Activated CD8-positive, alpha-beta memory T cell treated with anti-CD3 and anti-CD28 coated beads, Interleukin-2, amount 50 U/mL, for 48 hours (primary cell): ENCODE measurements around the gene MAMLD1.
"Not testable (repeated sequence)": the region's sequence is repeated elsewhere in the genome, so short reads cannot be mapped to it uniquely, and the experiment has no call there.

ENCODE experiments used
- DNase-seq: peaks from one replicate; pipeline ENCODE4 v3.0.0-alpha.2; 2020

Gene MAMLD1, protein sequence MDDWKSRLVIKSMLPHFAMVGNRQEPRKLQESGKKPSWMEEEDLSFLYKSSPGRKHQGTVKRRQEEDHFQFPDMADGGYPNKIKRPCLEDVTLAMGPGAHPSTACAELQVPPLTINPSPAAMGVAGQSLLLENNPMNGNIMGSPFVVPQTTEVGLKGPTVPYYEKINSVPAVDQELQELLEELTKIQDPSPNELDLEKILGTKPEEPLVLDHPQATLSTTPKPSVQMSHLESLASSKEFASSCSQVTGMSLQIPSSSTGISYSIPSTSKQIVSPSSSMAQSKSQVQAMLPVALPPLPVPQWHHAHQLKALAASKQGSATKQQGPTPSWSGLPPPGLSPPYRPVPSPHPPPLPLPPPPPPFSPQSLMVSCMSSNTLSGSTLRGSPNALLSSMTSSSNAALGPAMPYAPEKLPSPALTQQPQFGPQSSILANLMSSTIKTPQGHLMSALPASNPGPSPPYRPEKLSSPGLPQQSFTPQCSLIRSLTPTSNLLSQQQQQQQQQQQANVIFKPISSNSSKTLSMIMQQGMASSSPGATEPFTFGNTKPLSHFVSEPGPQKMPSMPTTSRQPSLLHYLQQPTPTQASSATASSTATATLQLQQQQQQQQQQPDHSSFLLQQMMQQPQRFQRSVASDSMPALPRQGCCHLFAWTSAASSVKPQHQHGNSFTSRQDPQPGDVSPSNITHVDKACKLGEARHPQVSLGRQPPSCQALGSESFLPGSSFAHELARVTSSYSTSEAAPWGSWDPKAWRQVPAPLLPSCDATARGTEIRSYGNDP

DNA sequence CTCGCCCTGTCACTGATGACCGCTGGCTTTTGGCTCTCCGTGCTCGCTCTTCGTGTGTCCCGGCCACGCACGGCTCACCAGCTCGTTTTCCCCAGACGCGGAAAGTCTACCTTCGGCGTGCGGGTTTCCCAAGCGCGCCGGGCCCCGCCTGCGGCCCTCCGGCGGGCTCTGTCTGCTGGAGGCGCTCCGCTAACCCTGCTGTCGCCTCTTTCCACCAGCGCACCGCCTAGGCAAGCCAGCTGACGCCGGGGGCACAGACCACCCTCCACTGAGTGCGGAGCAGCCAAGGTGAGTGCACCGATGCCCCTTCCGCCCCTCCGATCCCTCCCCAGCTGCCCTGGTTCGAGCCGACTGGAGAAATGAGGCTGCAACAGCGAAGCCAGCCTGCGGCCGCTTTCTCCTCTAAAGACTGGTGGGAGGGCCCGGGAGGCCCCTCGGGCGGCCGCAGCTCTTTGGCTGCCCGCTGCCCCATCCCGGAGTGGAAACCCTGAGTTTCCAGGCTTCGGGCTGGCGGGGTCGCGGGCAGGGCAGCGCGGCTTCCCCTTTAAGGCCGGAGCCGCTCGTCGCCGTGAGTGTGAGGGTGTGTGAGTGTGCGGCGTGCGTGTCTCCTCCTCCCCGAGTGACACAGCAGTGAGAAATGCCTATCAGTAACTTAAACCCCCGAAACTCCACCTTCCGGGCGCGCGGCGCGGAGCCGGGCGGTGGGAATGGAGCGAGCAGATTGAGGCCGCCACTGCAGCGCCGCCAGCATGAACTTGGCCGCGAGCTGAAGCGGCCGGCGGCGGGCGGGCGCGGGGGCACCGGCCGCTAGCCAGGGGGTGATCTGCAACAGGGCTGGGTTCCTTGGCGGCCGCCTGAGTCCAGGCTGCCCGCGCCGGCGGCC, at the start of gene MAMLD1:
MAMLD1 (plus strand) TSS at position 719 of the 883 bp plus-strand sequence. CDS start 82,200 bp downstream, outside the sequence.
- DNase-seq, result peak; percentile 73

DNA sequence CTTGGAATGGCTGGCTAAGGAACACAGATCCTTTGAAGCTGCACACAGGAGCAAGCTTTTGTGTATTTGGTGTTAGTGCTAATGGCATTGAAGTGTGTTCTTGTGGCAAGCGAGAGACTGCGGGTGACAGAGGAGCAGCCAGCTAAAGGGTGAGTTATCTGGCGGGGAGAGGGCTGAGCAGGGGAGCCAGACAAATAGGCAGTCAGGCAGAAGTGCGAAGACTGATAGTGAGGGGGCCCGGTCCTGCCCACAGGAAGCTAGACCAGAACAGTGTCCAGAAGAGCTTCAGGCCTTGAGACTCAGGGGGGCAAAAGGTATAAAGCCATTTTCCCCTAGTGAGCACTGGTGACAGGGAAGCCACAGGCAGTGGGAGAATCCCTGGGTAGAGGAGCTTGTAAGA, 49.6 kb upstream of the MAMLD1 start:
- no peak for DNase-seq

DNA sequence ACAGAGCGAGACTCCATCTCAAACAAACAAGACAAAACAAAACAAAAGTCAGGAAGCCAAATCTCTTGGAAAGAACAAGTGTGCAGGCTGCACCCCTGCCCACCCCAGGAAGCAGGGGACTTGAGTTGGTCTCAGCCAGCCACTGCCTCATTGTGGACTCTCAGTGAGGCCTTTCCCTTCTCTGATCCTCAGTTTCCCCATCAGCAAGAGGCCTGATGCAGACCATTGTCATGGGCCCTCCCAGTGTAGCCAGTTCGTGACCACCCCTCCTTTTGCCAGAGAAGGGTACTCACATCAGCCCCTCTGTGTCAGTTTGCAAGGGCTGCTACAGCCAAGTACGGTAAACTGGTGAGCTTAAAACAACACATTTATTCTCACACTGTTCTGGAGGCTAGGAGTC, 48.9 kb upstream of the MAMLD1 start:
- DNase-seq, result no peak

DNA sequence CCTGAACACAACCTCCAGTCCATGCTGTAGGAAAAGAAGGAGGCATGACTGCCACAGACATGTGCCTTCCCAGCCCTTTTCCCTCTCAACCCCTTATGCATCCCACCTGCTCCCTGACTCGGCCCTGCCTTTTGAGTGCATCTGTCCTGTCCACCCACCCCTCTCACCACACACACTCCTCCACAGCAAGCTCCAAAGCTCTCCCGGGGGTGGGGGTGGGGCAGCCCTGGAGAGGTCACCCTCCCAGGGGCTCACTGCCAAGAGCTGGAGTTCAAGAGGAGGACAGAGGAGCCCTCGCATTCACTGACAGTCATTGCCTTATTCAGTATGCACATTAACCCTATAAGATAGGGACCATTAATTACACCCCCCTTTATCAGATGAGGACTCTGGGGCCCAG, 46.6 kb upstream of the MAMLD1 start:
- no peak for DNase-seq

DNA sequence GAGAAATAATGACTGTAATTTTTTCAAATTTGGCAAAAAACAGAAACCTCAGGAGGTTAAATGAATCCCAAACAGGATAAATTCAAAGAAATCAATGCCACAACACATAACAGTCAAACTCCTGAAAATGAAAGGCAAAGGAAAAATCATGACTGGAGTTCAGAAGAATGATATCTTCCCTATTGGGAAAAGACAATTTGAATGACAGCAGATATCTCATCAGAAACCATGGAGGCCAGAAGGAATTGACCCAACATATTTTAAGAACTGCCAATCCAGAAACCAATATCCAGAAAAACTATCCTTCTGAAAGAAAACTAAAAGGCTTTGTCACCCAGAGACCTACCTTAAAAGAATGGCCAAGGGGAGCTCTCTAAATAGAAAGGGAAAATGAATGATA, 40.1 kb upstream of the MAMLD1 start:
- DNase-seq, result no peak

DNA sequence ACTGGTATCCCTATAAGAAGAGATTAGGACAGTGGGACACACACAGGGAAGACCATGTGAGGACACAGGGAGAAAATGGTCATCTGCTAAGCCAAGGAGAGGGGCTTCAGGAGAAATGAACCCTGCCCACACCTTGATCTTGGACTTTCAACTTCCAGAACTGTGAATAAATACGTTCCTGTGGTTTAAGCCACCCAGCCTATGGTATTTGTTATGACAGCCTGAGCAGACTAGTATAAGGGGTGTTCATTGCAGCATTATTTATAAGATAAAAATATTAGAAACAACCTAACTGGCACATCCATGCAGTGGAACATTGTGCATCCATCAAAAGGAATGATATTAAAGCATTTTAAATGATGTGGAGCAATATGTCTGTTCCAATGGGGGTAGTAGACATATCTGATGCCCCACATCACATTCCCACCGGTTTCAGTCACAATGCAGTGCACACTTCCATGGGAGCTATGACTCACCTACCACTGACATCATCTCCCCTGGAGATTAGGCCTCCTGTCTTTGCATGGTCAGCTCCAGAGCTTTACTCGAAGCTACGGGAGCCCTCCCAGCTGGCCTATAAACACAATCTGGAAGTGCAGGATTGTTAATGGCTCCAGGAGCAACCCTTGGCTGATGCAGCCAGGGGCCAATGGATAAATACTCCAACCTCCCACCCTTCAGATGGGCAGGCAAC, 38.9 kb upstream of the MAMLD1 start:
- DNase-seq, result no peak

DNA sequence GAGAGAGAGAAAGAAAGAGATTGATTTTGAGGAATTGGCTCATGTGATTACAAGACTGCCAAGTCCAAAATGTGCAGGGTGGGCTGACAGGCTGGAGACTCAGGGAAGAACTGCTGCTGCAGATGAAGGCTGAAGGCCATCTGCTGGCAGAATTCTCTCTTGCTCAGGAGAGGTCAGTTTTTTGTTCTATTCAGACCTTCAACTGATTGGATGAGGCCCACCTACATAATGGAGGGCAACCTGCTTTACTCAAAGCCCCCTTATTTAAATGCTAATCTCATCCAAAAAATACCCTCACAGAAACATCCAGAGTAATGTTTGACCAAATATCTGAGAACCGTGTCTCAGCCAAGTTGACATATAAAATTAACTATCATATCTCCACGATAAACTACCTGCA, 38.2 kb upstream of the MAMLD1 start:
- no peak for DNase-seq

DNA sequence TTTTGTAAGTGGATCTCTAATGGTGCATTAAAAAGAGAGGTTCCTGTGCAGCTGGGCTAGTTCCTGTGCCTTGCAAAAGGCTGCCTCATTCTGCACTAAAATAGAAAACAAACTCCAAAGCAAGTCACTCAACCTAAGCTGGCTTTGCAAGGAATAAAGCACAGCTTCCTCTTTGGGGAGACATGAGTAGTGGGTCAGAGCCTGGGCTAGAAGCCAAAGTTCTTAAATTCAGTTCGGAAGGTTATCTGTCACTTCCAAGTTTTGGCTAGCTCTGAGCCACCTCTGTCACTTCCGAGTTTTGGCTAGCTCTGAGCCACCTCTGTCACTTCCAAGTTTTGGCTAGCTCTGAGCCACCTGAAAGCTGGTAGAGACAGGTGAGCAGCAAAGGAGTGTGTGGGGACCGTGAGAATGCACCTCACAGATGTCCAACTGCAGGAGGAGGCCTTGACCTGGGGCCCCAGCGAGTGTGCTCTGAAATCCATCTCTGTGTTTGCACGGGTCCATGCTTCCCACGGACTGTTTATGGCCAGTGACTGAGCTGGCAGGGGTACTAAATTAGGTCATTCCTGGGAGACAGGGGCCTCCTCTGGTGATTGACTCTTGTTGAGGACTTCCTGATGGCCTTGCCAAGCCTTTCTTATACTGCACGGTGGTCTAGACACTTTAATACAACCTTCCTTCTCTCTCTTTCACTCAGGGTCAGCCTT, 36.4 kb upstream of the MAMLD1 start:
- DNase-seq, result no peak

DNA sequence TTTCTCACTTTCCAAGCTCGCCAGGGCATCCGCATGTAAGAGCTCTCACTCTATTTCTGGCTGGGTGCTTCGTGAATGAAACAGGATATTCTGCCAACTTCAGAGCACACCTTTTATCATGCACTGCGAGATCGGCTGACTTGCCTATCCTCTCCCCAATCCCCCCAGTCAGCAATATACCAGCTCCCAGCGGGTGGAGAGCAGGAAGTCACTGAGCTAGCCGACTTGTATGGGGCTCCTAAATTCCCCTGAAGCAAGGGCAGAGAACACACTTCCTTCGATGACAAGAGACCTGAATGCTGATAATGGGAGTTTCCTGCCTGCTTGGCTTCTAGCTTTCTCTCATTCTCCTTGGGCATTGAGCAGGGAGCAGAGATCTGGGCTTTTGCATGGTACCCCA, 33.8 kb upstream of the MAMLD1 start:
- DNase-seq, result no peak

DNA sequence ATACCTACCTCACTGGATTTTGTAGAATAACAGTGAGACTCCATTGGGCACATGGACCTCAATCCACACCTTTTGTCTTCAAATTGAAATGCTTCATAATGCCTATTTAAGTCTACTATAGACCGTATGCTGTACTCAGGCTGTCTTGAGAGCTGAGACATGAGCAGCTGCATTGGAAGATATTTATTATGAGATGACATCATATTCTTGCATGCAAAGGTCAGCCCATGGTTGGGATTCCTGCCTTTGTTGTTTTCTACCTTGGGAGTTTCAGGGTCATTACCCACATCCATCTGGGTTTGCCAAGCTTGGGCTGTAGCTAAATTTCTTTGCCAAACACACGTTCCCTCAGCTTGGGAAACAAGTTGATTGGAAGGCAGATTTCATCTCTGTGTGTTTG, 33.2 kb upstream of the MAMLD1 start:
- DNase-seq, result no peak

DNA sequence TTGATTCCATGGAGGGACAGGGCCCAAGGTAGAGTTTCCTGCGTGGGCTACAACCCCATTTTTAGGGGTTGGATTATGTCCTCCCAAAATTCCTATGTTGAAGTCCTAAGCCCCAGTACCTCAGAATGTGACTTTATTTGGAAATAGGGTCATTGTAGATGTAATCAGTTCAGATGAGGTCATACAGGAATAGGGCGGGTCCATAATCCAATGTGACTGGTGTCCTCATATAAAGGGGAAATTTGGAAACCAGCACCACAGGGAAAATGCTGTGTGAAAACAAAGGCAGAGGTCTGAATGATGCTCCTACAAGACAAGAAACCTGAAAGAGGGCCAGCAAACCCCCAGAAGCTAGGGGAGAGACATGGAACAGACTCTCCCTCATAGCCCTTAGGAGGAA, 31.1 kb upstream of the MAMLD1 start:
- DNase-seq, result no peak

DNA sequence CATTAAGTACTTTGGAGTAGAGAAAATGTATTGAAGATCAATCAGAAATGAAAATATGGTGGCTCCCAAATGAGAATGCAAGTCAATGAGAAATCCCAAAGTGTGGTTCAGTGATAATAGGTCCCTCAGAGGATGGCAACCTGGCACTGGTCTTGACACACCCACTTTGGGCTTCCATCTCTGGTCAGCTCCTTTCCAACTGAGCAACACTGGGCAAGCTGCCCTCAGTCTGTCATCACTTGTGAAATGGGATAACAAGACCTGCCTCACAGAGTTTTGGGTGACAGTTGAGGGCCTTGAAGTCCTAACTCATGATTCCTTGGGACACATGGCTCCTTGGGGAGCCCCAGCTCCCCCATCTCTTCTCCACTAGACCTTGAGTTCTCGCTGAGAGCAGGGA, 29.0 kb upstream of the MAMLD1 start:
- no peak for DNase-seq

DNA sequence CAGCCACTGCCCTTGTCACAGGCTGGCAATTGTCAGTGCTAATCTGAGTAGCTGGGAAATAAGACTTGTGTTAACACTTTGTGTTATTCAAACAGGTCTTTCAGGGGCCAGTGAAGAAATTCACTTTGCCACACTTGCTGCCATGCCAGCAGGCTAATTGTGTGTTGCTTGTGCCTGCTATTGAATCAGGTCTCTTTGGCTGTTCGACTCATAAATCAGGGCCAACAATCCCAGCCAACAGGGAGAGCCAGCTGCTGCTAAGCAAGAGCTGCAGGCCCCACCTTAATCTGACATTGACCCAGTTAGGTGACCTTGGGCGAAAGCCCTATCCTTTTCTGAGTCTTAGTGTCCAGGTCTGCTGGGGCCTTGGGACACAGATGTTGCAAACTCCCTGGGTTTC, 28.1 kb upstream of the MAMLD1 start:
- DNase-seq, result no peak

DNA sequence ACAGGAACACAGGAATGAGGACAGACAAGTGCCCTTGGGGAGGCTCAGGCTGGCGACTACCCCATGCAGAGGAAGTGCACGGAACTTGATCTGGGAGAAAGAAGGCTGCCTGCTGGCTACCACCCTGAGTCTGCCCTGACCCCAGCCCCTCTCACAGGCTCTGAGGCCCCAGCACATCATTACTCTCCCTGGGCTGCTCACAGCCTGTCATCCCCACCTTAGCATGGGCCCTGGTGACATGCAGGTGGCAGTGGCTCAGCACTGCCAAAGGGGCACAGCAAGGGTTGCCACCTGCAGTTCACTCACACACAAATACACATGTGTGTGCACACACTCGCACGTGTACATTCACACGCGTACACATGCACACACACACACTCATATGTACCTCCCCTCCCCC, 26.1 kb upstream of the MAMLD1 start:
- DNase-seq, result no peak

DNA sequence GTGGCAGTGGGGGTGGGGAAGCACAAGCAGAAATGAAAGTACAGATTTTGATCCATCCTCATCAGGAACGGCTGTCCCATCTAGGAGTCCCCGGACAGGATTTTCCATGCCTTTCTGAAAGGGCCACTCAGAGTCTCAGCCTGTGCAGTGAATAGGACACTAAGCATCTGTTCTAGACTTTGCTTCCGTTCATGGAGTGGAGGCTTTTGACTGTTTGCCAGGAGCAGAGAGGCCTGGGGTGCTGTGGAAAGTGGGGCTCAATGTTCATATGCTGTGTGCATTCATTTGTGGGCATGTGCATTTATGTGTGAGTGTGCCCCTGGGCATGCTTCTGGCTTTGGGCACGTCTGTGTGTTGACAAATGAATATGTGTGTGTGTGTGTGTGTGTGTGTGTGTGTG, 25.6 kb upstream of the MAMLD1 start:
- DNase-seq, result no peak

DNA sequence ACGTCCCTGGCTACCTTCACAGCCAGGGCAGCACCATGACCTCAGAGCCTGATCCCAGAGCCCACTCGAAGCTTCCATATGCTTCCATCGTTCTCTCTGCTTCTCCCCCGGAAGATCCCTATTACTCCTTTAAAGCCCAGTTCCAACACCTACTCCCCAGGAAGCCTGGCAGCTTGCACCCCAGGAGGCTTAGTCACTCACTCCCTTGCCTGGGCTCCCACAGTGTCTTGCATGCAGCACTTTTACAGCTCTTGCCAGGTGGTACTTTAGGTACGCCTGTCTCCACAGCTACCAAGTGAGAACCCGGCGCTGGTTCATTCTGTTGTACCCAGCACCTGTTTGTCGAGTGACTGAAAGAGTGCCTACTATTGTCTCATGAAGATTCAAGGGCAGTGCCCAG, 24.5 kb upstream of the MAMLD1 start:
- no peak for DNase-seq

DNA sequence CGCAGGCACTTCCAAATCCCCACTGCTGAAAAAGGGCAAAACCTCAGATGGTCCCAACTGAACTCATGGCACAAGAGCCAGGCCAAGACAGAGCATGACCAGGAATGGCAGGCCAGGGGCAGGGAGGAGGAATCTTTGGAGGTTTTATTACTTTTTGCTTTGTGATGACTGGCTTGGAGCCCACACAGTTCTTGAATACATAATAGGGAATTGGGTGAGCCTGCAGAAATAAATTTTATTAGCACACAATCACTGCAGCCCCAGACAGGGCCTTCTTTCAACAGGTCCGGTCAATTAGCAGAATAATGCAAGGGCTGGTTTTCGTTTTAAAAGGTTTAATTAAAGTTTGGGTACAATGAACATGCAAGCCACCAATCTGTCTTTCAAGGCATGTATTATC, 23.4 kb upstream of the MAMLD1 start:
- DNase-seq, result no peak

DNA sequence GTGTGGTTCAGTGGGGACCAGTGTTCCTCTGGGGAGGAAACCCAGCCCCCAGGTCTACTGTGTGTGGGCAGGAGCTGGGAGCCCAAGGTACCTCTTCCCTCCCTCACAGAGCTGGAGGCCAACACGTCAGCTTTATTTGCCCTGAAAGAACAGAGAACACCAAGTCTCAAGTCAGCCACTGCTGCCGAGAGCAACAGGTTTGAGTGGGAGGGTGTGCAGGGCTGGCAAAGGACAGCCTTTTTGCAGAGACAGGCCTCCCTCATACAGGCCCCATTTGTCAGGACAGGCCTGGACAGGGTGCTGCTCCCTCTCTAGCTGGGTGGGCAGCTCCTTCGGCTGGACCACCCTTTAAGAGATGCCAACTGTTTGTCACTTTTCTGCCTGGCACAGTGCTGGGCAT, 22.8 kb upstream of the MAMLD1 start:
- not testable (repeated sequence) for DNase-seq

DNA sequence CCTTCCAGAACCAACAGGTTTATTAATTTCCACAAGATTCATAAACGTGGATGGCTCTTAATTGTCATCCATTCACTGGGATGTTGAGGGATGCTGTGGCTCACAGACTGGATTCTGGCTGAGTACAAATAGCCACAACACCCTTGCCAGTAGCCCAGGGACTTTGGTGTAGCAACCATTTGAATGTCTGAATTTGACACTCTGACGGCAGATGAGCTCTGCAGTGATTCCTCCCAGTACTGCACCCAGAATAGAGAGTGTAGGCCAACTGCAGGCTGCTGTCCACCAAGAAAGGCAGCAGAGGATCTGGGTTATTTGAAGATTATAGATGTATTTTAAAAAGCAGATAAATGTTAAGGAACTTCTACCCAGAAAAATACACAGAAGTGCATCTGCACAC, 15.6 kb upstream of the MAMLD1 start:
- no peak for DNase-seq

DNA sequence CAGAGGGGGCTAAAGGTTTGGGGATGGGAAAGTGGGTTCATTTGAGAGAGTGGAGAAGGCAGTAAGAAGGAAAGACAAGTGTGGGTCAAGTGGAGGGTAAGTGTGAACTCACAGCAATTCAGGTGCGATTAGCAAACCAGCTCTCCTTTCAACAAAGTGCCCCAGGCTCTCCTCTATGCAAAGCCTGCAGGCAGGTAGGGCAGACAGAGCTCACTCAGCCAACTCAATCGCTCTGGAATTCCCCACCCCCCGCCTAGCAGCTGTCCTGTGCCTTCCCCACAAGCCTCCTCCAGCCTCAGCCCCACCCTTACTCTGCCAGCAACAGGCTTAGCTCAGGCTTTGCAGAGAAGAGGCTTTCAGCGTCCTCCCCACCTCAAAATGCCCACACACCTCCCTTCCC, 14.8 kb upstream of the MAMLD1 start:
- DNase-seq, result no peak

DNA sequence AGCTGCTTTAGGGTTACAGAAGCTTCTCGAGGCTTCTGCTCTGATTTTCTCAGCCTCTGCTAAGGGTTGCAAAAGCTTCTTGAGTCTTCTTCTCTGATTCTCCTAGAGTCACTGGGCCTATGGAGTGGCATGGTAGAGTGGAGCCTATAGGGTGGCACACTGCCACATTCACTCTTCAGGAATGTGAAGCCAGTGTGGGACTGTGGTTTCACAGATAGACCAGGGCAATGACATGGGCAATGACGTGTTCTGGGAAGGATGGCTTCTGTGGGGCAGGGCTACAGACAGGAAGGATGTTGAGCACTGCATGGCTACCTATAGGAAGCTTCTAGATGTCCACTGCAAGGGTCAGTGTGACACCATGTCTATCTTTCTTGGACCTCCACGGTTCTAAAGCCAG, 11.0 kb upstream of the MAMLD1 start:
- DNase-seq, result no peak

DNA sequence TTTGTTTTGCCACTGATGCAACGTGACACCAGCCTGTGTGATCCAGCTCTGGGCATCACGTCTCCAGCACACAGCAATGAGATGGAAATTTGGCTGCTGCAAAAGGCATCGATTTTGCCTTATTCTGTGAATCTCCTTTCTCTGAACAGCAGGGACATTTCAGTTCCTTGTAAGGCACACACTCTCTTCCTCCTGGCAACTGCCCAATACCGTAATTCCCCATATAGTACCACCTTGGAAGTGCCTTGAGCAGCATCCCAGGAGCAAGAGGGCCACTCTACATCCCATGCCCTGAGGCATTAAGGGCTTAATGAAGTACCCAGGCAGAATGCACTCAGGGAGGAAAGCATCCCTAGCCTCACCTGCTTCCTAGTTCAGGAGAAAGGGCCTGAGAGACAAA, 10.5 kb upstream of the MAMLD1 start:
- no peak for DNase-seq
